H1 (cell line): ENCODE results near the gene TLE3. TPM values are rescaled to one million over a fixed set of nuclear protein-coding genes. Genes with fewer than 3 reads are reported as not detected.

ENCODE experiments used
- CHD7 ChIP-seq: fragments of 300-600 bp; sonication (generic); IDR thresholded peaks from 2 replicates; pipeline ENCODE4 v1.7.1; 2012; ENCODE audit warnings: low read length, moderate library complexity, mild to moderate bottlenecking, inconsistent platforms; ENCODE audit not compliant: insufficient replicate concordance
- SP4 ChIP-seq: IDR thresholded peaks from 2 replicates; pipeline ENCODE4 v1.6.1; 2012; ENCODE audit warnings: low read length, inconsistent platforms
- polyA plus RNA-seq, 7 experiments: library from polyadenylated mRNA; depleted of rRNA in 3 of 7; stranded (reverse) in 5 of 7; unstranded in 2 of 7; fragments of >200 nt in 5 of 7; fragments of 200-250 nt in 2 of 7; gene quantifications; 1 replicate in 5 of 7; 2 replicates in 1 of 7; 4 replicates in 1 of 7; pipeline versions ENCODE4 v1.2.1 to v1.2.3, GENCODE V29; 2011 to 2013; ENCODE audit warnings: missing spikeins in 2 of 7, mixed read lengths in 2 of 7
- total RNA-seq: library from RNA; stranded (reverse); fragmentation: NEBNext Ultra II Directional; extraction: Animal tissue kit (Norgen Biotek cat#: 25700); gene quantifications from 2 replicates; pipeline ENCODE4 v1.2.1, GENCODE V29; 2021

Gene TLE3
- total and polyA plus RNA-seq, 2 of the 8 experiments (the other 6 are each of a cell fraction or from before 2014, with no cell fraction given): 25.1 to 61.2 TPM

- TF ChIP-seq CHD7 (no peak), SP4 (no peak)
These were observed 30.9 kb upstream of the TLE3 start (continued) for GRCh38 chr15:70128414-70129140.
